NCI-H2107 treated with DMSO at 0.1 percent for 48 hours (cell line): ENCODE results near the gene NCBP1.

ENCODE experiments used
- DNase-seq: peaks from one replicate; lab custom pipeline; 2025; ENCODE audit not compliant: unreplicated experiment; lab: John Stamatoyannopoulos, UW

NCBP1 gene

DNA sequence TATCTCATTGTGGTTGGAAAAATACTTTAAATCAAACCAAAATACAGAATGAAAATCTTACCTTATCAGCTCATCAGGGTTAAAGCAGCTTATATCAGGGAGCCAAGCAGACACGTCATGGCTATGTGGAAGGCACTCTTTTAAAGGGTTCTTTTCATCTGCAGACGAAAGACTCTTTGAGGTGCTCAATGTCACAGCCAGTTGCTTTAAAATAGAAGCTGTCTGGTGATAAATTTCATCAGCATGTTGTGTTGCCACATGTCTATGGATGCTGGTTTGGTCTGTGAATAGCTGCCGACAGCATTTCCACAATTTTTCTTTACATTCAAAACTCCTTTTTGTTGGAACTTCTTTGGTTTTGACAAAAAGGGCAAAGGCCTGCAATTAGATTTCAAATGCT, 8.0 kb upstream of the NCBP1 start:
- no peak for DNase-seq

DNA sequence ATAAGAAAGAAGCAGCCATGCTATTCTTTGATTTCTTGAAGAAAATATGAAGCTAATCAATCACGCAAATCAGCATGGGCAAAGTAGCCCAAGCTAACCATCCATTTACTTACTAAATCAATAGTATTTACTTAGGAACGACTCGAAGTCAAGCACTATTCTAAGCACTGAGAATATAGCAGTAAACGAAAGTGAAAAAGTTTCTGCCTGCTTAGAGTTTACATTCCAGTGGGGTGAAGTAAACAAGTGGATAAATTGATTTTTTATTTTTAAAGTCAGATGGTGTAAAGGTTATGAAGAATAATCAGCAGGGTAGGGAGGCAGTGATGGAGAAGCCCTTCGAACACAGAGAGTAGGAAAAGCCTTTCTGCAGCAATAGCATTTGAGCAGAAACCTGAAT, 6.0 kb upstream of the NCBP1 start:
- DNase-seq, result no peak

DNA sequence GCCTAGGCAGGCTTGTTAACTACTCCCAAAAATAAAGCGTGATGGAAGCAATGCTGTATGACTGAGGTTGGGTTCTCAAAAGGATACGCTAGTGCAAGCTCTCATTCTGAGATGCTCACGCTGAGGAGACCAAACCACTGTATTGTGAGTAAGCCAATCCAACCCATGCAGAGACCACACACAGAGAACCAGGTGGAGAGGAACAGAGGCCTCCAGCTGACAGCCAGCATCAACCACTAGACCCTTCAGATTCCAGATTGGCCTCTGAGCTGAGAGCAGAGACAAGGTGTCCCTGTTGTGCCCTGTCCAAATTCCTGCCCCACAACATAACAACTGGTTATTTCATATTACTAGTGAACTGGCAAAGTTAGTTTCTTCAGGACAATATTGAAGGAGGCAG, 5.0 kb upstream of the NCBP1 start:
- peak; percentile 26 for DNase-seq

DNA sequence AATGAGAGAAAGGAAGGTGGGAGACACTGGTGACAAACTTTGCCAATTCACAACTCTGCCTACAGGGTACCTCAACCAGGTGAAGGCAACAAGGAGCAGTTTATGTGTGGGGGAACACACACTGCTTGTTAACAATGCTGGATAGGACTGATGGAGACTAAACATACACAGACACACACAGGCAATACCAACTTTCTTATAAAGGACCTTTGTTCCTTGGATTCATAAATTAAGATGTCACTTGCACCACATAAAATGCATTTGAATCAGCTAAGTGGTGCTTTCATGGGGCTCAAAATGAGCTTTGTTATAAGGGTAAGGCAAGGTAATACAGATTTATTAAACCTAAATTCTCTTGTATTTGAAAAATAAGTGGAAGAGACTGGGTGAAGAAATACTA, 4.5 kb upstream of the NCBP1 start:
- DNase-seq, result no peak

DNA sequence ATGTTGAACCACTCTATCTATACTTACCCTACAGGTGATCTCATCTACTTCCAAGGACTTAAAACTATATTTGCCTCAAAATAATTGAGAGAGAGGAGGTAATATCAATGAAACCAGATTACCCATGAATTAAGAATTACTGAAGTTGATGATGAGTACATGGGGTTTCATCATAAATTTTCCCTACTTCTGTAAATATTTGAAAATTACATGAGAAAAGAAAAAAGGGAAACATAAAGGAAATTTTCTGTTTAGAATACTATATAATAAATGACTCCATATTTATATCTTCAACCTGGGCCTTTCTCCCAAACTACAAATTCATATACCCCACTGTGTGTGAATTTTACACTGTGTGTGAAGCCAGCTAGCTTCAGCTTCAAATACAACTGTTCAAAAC, 3.0 kb upstream of the NCBP1 start:
- no peak for DNase-seq

DNA sequence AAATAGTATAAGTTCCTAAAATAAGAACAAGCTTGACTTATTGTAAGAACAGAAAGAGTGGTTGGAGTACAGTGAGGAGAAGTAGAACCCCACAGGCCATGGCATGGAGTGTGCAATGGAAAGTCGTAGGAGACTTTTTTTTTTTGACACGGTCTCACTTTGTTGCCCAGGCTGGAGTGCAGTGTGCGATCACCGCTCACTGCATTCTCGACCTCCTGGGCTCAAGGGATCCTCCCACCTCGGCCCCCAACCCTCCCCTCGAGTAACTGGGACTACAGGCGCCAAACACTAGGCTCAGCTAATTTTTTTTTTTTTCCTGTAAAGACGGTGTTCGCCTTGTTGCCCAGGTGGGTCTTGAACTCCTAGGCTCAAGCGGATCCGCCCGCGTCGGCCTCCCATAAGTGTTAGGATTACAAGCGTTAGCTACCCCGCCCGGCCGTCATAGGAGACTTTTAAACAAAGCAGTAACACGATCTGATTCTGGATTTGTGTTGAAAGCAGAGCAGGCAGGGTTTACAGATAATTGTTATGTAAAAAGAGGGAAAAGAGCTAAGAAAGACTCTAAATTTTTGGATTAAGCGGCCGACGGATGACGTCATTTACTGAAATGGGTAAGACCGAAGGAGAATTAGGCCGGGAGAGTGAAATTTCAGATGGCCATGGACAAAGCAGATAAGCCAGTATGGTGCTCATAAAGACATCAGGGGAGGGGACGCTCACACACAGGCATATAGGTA, 1.2 kb upstream of the NCBP1 start:
- peak; percentile 75 for DNase-seq

DNA sequence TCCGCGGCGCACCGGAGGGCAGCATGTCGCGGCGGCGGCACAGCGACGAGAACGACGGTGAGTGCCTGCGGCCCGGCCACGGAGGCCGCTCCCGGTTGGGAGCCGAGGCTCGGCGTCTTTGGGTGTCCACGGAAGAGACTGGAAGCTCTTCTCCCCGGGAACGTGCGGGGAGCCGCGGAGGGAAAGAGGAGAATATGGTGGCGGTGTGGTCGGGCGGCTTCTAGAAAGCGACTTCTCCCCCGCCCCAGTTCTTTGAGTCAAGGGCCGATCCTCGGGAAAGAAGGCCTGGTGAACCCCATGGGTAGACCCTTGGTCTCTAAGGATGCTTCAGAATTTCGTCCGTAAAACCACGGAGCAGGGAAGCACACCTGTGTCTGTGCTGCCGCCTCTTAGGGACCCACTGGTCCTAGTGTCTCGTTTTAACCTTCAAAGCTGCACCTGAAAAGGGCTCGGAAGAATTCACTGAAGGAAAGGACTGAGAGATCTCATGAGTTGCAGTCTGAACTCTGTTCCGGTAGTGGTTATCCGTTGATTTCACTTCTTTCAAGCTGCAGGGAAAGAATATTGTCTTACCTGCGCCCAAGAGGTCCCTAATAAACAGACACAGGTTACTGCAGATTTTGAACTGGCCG, 354 bp downstream of the NCBP1 start:
- DNase-seq, result no peak

DNA sequence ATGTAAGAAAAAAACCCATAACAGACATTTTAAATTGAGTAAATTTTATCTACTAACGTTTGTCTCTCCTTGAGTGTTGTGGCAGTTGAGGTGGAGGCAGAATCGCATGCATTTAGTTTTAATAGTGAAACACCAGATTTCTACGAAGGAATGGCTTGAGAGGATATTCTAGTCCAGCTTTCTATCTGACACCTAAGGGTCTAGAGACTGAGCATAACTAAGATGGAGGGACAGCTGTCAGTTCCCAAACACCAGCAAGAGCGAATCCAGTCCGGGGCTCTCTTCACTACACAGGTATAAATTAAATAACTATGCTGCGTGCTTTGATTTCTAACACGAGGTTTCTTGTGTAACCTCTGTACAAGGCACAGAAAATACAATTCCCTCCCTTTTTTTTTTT, 1.4 kb downstream of the NCBP1 start:
- DNase-seq, result no peak

DNA sequence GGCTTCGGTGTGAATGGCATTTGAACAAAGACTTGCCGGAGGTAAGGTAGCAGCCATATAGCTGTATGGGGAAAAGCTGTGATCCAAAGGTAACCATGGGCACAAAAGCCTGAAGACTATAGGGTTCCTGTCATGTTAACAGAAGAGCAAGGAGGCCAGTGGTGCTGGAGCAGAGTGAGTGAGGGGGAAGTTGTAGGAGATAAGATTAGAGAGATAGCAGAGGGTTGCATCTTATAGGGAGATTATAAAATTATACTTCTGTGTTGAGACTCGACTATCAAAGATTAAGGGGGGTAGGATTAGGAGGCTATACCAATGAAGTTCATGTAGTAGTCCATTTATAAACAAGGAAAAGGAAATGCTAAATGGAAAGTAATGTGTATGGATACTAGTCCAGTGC, 3.3 kb downstream of the NCBP1 start:
- DNase-seq, result no peak

DNA sequence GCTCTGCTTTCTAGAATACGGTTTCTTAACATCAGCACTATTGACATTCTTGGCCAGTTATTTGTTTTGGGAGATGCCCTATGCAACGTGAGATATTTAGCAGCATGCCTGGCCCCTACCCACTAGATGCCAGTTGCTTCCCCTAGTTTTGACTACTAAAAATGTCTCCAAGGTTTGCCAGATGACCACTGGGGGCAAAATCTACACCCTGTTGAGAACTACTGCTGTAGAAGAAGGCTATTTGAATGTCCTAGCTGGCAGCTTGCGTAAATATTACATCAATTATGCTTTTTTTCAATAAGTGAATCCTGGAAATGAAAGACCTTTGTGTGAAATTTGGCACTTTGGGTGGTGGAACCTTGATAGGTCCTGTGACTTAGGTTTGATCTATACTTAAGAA, 5.0 kb downstream of the NCBP1 start:
- no peak for DNase-seq

DNA sequence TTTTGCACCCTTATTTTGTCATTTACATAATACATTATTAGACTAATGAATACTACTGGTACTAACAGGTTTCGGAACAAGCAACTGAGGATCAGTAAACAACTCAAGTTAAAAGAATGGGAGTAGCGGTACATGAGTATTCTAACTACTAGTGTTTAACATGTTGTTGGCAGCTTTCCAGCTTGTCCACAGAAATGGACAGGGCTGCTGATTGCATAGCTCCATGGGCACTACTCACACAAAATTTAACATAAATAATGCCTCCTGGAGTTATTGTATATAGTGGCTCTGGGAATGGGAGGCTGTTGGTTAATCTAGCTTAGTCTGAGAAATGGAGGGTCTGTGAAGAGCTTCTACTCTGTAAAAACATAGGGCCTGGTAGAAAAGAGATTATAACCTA, 6.7 kb downstream of the NCBP1 start:
- no peak for DNase-seq

DNA sequence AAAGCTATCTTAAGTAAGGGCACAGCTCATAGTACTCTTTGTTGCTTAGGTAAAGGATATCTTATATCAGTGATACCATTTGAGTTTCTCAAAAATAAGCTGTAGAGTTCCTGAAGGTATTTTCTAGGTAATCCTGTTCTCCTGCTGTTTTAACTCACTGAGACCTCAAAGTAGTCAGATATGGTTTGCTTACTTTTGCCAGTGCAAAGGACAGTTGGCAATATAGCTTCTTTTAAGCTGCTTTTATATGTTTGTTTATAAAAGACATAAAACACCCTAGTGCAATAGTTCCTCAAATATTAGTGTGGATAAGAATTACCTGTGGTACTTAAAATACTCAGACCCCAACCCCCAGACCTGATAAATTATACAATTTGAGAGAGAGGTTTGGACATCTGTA, 12.1 kb downstream of the NCBP1 start:
- DNase-seq, result no peak

DNA sequence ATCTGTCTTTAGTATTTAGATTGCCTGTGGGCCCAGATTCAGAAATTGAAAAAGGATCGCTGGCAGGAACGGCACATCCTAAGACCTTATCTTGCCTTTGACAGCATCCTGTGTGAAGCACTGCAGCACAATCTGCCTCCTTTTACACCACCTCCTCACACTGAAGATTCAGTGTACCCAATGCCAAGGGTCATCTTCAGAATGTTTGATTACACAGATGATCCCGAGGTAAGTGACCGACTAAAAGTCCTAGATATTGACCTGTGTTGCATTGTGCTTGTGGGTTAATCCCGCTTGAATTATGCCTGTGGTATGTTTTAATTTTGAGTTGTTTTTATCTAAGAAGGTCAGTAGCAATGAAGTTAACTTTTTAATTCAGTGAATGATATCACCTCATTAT, 14.4 kb downstream of the NCBP1 start:
- DNase-seq, result no peak

DNA sequence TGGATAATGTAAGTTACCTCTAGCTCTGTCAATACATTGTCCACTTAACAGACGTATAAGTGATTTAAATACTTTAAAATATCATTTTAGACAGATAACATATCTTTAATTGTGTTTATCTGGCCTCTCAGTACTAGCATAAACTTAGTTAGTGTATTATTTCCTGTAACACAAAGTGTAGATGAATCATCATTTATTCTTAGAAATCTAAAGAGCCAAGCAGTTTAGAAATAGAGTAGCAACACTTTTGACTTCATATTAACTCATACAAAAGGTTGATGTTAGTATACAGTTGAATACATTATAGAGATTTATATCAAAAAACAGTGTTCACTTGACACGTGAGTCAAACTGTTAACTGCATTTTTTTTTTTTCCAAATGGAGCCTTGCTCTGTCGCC, 18.0 kb downstream of the NCBP1 start:
- DNase-seq, result no peak

DNA sequence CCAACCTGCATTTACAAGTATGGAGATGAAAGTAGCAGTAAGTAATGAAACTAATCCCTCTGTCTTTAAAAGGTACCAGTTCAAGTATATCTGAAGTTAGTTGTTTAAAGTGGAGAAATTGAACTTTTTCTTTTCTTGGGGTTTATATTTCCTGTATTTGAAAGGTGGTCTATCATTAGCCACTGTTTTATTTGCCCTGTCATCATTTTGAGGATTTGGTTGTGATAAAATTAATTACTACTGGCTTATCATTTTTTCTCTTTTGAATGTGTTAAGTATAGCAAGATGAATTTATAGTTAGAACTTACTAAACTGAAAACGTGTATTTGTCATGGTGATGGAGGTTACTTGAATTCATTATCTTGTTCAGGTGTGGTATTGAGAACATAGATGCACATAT, 25.1 kb downstream of the NCBP1 start:
- DNase-seq, result no peak

DNA sequence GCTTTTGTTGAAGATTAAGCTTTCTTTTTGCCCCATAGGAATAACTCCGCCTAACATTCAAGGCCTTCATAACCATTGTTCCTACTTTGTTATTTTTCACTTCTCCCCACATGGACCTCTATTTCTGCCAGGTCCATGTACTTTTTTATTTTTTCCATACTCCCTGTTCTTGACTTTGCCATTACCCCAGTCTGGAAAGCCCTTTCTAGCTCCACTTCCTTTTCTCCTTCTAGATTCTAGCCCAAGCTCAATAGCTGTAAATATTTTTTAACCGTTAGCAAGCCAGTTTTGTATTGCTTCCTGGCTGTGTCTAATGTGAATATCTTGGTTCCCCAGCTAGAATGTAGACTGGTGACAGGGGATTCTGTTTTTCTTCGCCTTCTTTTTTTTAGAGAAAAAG, 26.1 kb downstream of the NCBP1 start:
- DNase-seq, result no peak

DNA sequence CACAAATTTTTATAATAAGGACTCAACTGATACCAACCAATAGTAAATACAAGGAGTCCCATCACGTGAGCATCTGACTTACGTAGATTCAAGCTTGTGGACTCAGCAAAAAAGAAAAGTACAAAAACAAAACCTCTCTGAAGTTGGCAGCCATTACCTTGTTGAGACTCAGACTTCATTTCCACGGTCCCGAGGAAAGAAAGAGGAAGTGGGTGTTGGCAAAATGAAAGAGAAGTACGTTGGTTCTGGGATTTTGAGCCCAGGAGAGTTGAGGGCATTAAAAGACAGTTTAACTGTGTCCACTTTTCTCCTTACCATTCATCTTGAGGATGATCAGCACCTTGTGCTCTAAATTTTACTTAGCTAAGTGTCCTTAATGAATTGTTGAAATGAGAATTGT, 26.7 kb downstream of the NCBP1 start:
- DNase-seq, result no peak

DNA sequence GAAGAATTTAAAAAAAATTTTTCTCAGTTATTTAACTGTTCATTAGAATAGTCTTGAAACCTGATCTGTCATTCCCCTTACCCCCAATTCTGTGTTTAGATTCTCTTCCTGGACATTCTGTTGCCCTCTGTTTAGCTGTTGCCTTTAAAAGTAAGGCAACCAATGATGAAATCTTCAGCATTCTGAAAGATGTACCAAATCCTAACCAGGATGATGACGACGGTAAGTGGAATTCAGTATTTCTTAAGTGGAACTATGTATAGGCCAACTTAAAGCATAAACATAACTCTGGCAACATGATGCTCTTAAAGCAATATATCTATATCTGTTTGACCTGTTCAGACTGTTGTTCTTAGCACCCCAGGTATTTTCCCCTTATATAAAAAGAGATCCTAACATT, 27.2 kb downstream of the NCBP1 start:
- no peak for DNase-seq

DNA sequence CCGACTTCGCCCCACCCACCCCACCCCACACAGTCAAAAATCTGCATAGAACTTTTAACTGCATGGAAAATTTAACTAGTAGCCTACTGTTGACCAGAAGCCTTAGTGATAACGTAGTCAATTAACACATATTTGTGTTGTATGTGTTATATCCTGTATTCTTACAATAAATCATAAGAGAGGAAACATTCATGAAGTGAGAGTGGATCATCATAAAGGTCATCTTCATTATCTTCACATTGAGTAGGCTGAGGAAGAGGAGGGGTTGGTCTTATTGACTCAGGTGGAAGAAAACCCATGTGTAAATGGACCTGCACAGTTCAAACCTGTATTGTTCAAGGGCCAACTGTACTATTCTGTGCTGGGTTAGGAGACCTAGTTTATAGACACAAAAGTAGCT, 32.1 kb downstream of the NCBP1 start:
- no peak for DNase-seq

DNA sequence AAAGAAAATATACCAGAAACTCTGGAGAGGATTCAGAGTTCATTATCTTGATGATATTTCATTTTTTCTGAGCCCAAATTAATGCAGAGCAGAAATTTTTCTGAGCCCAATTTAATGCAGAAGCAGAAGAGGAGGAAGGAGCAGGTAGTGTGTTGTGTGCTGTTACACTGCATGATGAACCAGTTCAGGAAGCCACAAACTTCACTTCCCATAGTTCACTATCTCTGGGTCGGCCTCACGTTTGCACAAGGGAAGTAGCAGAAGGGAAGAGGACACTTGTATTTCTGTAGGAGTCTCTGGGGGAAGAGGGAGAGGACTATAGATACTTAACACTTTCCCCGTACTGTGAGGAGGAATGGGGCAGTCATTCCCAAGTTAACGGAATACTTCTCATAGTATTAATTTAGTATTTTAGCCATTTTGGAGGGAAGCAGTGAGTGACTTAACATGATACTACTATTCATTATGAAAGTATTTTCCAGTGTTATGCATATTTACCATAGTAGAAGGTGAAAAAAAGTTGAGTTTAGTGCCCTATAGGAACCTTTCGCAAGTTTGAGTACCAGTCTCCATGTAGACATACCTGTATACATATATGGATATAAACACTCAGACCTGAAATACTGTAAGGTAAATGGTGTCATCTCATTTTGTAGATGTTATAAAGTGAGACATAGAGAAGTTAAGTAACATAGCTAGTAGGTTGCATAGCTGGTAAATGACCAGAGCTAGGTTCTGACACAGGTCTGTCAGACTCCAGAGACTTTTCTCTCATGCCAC, 33.5 kb downstream of the NCBP1 start:
- no peak for DNase-seq

DNA sequence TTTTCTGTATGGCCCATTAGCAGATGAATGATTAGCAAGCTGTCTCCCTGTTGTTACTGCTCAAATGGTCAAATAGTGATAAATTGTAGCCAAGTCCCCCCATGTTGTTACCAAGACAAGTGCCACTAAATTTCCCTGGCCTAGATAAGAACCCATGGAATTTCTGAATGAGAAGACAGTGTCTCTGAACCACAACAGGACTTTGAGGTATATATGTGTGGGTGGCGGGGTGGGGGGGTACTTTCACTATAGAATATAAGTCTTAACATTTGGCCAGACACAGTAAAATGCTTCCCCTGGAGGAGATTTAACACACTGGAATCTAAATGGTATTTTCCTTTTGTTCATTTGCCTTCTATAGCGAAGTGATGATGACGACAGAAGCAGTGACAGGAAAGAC, 34.9 kb downstream of the NCBP1 start:
- DNase-seq, result no peak

DNA sequence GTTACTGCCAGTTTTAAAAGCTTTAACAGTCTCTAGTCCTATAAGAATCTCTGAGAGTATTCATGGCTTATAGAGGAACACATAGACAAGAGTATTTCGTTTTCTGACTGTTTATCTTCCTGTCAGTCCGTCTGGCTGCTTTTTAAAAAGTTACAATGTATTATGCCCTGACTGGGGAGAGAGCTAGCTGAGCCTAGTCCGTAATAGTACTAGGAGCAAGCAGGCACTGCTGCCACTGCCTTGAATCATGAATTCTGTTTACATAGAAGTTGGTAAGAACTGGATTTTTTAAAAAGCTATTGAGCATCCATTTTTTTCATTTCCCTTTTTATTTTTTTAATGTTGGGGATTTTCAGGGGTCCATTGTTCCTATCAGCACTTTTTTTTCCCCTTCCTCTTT, 37.0 kb downstream of the NCBP1 start:
- no peak for DNase-seq
